HG03135 (cell line): ENCODE results near the gene S100A5.

ENCODE experiments used
- ATAC-seq: cut with Tn5 transposase; IDR thresholded peaks from one replicate; pipeline ENCODE4 v1.9.1; 2021; ENCODE audit warnings: mild to moderate bottlenecking, moderate library complexity; ENCODE audit not compliant: unreplicated experiment

The S100A5 gene

GRCh38 chr1:153548722-153549688 lies 8.3 kb upstream of the S100A5 start, which contains the start of gene S100A3:
S100A3 (minus strand) TSS chr1:153549258; CDS start chr1:153548485, 773 bp downstream.
- ATAC-seq, result no peak

- no peak for ATAC-seq
These were observed 7.1 kb upstream of the S100A5 start for GRCh38 chr1:153547560-153548551.

- no peak for ATAC-seq
These were observed 6.2 kb upstream of the S100A5 start for GRCh38 chr1:153546796-153547559.

- ATAC-seq, result no peak
These were observed 5.6 kb upstream of the S100A5 start for GRCh38 chr1:153546371-153546770.

- ATAC-seq, result peak; percentile 52
These were observed 4.6 kb upstream of the S100A5 start, which contains the start of gene S100A4 for GRCh38 chr1:153545067-153546055. S100A4 (minus strand) TSS chr1:153545806; CDS start chr1:153544794, 1,012 bp downstream.

- peak; percentile 8 for ATAC-seq
These were observed 3.8 kb upstream of the S100A5 start for GRCh38 chr1:153544453-153545066.

GRCh38 chr1:153543736-153544135 lies 3.0 kb upstream of the S100A5 start:
- ATAC-seq, result no peak

GRCh38 chr1:153542956-153543711 lies 2.4 kb upstream of the S100A5 start:
- no peak for ATAC-seq

GRCh38 chr1:153541641-153542590 lies 1.2 kb upstream of the S100A5 start:
- no peak for ATAC-seq

- ATAC-seq, result no peak
These were observed 1.2 kb downstream of the S100A5 start for GRCh38 chr1:153539395-153540093.

GRCh38 chr1:153538315-153538821 lies 2.4 kb downstream of the S100A5 start:
- ATAC-seq, result no peak

- ATAC-seq, result no peak
These were observed 3.4 kb downstream of the S100A5 start for GRCh38 chr1:153537376-153537730.

GRCh38 chr1:153536671-153537375 lies 3.9 kb downstream of the S100A5 start:
- no peak for ATAC-seq

GRCh38 chr1:153536012-153536670 lies 4.6 kb downstream of the S100A5 start:
- ATAC-seq, result no peak
